Measurements from ENCODE around the gene ZNF692.
"Not testable (repeated sequence)": the region's sequence is repeated elsewhere in the genome, so short reads cannot be mapped to it uniquely, and the experiment has no call there.

The ZNF692 gene

DNA sequence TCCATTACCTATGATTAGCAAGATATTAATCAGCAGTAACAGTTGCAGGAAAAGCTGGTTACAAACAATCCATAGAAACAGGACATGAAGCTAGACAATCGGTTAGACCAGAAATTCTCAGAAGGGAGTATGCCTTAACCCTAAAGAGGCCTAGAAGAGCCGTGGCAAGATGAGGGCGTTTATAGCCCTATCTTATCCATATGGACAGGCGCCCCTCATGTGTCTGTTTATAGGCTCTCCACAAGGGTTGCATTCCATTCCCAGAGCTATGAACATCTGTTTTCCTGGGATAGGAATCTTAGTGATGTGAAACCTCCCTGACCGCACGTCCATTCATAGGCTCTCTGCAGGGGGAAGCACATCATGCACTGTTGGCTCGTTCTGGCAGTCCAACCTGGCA, 23.5 kb upstream of the ZNF692 start:
- not testable (repeated sequence) for DNase-seq (ENCODE audit: low read depth in 2 of 2)

- DNase-seq (ENCODE audit: low read depth in 2 of 2), result no peak
Measured at GRCh38 chr1:248881261-248881660, 22.4 kb upstream of the ZNF692 start.

GRCh38 chr1:248873993-248874533, 15.2 kb upstream of the ZNF692 start:
- peak; percentile 70 to 73 for DNase-seq (ENCODE audit: low read depth in 2 of 2)

- DNase-seq (ENCODE audit: low read depth in 2 of 2), result peak; percentile 82 to 91
Measured at GRCh38 chr1:248873409-248873992, 14.6 kb upstream of the ZNF692 start.

DNA sequence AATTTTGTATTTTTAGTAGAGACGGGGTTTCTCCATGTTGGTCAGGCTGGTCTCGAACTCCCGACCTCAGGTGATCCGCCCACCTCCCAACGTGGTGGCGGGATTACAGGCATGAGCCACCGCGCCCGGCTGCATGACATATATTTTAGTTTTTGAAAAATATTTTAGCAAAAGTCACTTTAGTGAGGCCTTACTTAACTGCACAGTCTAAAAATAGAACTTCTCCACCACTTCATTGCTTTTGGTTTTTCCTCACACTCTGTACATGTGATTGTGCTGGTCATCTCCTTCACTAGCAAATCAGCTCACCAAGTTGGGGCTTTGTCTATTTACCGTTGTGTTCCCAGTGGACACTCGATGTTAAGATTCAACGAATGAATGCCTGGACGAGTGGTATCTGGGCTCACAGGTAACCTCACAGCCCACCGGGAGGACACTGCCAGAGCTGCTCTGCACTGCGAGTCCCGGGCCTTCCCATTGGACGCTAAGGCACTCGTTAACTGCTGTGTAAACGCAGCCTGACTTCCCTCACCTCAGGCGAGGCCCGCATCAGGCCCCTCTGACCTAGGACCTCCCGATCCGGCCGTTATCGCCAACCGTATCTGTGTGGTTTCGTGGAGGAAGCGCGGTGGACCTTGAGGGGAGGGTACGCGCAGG, 14.0 kb upstream of the ZNF692 start:
- no peak for DNase-seq (ENCODE audit: low read depth in 2 of 2)

DNA sequence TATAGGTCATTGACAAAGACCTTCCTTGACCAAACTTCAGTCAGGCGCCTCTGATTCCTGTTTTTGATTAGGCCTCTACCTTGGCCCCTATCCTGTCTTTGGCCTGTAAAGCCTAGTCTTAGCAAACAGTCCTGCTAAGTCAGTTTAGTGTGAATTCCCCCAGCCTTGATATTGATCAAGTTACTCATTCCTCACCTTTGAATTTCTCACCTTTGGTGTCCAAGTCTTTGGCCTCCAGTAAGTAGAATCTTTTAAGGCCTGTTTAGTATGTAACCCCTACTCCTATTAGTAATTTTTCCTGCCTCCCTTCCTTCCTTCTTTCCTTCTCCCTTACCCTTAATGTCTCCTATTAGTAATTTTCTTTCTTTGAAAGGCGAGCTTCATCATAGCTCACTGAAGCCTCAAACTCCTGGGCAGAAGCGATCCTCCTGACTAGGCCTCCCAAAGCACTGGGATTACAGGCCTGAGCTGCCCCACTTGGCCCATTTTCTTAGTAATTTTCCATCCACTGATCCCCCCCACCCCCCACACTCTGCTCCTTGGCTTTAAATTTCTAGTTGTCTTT, 13.0 kb upstream of the ZNF692 start:
- DNase-seq (ENCODE audit: low read depth in 2 of 2), result no peak

DNA sequence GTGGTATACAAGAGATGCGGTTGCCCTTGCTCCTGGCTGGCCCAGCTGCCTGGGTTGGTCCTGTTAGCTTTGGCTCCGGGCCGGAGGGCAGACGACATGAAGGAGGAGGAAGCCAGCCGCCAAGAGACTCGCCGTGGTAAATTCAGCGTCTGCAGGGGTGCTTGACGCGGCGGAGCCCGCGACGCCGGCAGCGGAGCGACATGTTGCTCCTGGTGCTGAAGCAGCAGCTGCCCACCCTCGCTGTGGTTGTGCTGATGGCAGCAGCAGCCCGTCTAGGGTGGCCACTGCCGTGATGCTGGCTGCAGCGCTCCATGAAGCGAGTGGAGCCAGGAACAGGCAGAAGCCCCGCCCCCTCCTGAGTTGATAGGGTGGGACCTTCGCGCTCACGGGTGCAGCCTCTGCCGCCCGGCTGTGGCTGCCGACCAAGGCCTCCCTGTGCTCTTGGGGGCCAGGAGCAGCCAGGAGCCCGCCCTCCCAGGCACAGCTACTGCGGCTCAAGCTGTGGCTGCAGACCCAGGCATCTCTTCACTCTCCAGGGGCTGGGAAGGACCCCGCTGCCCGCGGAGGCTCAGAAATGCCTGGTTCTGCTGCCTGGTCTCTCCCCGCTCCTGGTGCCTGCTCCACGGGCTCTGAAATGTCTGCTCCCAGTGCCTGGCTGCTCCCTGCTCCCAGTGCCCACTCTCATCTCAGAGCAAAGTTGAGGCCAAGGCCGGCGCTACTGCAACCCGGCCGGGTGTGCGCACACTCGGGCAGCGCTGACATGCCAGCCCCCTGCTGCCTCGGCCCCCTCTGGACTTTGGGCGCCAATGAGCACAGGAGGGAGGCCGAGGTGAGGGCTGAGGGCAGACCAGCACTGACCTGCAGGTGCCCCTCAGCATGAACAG, 4.4 kb upstream of the ZNF692 start:
- DNase-seq (ENCODE audit: low read depth in 2 of 2), result peak; percentile 56 to 70

DNA sequence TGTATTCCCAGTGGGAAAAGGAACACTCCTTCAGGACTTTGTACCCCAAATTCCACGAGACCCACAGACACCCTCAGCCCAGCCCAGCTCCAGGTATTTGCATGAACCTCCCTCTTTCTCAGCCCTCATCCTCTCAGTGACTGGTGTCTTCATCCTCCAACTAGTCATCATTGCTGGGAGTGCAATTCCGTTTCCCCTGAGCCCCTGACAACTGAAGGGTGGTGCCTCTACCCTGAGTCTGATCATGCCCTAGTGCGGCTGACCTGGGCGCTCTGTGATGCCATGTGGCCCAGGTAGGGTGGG, 3.8 kb upstream of the ZNF692 start:
- DNase-seq (ENCODE audit: low read depth in 2 of 2), result no peak

DNA sequence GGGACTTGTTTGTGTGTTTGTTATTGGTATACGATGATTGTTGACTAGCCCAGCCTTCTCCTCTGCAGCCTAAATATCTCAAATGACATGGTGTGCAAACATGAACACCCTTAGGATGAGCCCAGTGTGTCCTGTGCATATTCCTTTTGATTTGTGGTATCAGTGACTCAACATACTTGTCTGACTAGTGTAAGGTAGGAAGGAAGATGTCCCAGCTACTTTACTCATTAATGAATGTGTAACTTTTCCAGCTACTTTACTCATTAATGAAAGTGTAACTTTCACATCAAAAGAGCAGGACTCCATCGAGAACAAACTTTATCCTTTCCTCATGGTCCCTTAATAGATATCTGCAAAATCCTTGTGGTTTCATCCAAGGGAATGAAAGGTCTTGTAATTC, 2.7 kb upstream of the ZNF692 start:
- DNase-seq (ENCODE audit: low read depth in 2 of 2), result no peak

DNA sequence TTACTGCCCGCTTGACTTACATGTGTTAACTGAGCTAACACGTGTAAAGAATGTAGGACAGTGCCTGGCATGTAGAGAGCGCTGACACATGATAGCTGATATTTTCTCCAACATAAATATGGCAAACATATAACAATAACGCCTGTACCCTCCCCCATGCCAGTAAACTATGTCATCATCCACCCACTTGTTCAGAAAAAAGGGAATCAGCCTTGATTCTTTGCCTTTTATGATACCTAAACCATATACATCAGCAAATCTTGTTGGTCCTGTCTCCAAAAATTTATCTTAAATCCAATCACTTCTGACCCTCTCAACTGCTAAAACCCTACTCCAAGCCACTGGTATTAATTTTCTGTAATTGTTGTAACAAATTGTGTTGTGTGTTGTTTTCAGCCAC, 1.1 kb upstream of the ZNF692 start:
- no peak for DNase-seq (ENCODE audit: low read depth in 2 of 2)

- DNase-seq (ENCODE audit: low read depth in 2 of 2), result no peak
Measured at GRCh38 chr1:248858096-248858890, 592 bp downstream of the ZNF692 start.

- DNase-seq (ENCODE audit: low read depth in 2 of 2), result no peak
Measured at GRCh38 chr1:248857749-248858095, 1.2 kb downstream of the ZNF692 start.

DNA sequence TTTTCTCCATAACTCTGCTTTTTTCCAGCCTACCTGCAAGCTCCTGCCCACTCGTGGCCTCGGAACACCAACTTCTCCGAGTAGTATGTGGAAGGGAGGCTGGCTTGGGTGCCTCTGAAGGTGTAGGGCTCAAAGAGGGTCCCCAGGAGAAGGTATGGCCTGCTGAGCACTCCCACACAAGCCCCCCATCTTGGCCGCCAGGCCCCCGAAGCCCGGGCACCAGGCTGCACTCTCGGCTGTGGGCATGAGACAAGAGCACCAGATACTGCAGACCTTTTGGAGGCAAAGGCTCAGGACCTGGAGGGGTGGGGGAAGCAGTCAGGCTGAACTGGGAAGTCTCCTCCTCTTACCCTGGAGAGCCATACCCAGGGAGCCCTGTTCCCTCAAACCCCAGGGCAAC, 1.7 kb downstream of the ZNF692 start:
- DNase-seq (ENCODE audit: low read depth in 2 of 2), result no peak

GRCh38 chr1:248856176-248856575, 2.7 kb downstream of the ZNF692 start:
- DNase-seq (ENCODE audit: low read depth in 2 of 2), result no peak

GRCh38 chr1:248855580-248855979, 3.3 kb downstream of the ZNF692 start:
- DNase-seq (ENCODE audit: low read depth in 2 of 2), result no peak

- DNase-seq (ENCODE audit: low read depth in 2 of 2), result no peak
Measured at GRCh38 chr1:248853663-248854375, 5.1 kb downstream of the ZNF692 start.

- DNase-seq (ENCODE audit: low read depth in 2 of 2), result no peak
Measured at GRCh38 chr1:248852481-248853405, 6.1 kb downstream of the ZNF692 start.

DNA sequence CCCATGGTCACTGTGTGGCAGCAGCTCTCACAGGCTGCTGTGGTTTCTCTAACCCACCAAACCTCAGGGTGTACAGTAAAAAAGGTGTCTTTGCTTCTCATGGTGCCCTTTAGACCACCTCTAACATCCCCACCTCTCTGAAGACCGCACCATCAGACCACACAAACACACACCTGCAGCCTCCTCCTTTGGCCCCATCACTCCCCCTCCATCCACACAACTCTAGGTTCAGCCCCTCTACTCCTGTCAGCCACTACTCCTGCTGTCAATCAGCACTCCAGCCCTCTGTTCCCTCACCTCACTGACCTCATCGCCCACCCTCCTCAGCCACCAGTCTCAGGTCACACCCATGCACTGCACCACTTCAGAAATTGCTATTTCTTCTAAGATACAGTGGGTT, 7.5 kb downstream of the ZNF692 start:
- no peak for DNase-seq (ENCODE audit: low read depth in 2 of 2)

- no peak for DNase-seq (ENCODE audit: low read depth in 2 of 2)
Measured at GRCh38 chr1:248850536-248851251, 8.2 kb downstream of the ZNF692 start.
